GM23338 (cell line): ENCODE results near the gene SELENOK. TPM values are rescaled to one million over a fixed set of nuclear protein-coding genes. Genes with fewer than 3 reads are reported as not detected.

ENCODE experiments used
- EZH2 ChIP-seq: fragments of 200-600 bp; sonication (generic); IDR thresholded peaks from one replicate; pipeline ENCODE4 v1.8.0; 2017; ENCODE audit warnings: antibody characterized with exemption, mild to moderate bottlenecking, low read depth; ENCODE audit not compliant: unreplicated experiment
- NANOG ChIP-seq: IDR thresholded peaks from 2 replicates; pipeline ENCODE4 v1.6.1; 2016; ENCODE audit warnings: antibody characterized with exemption, borderline replicate concordance
- ZNF462 ChIP-seq: fragments of 250-450 bp; sonication (Bioruptor Pico); IDR thresholded peaks from 2 replicates; pipeline ENCODE4 v1.5.0; 2020; ENCODE audit warnings: mild to moderate bottlenecking, moderate library complexity
- polyA plus RNA-seq: library from polyadenylated mRNA; unstranded; fragments of >200 nt; fragmentation: Nextera tagmentation; extraction: Ambion mirVana; gene quantifications from 2 replicates; pipeline ENCODE4 v1.2.1, GENCODE V29; 2016
- total RNA-seq: library from RNA; depleted of rRNA; stranded (reverse); fragments of >200 nt; shearing (Covaris generic); gene quantifications from 2 replicates; pipeline ENCODE4 v1.2.3, GENCODE V29; 2014
- TF ChIP-seq, protein P1 (sequence below): IDR thresholded peaks from one replicate; pipeline ENCODE4 v1.6.1; 2018; ENCODE audit warnings: antibody characterized with exemption; ENCODE audit not compliant: unreplicated experiment

Gene SELENOK
- total and polyA plus RNA-seq, 2 experiments from 2014 or later = 21.4 to 168 TPM

DNA sequence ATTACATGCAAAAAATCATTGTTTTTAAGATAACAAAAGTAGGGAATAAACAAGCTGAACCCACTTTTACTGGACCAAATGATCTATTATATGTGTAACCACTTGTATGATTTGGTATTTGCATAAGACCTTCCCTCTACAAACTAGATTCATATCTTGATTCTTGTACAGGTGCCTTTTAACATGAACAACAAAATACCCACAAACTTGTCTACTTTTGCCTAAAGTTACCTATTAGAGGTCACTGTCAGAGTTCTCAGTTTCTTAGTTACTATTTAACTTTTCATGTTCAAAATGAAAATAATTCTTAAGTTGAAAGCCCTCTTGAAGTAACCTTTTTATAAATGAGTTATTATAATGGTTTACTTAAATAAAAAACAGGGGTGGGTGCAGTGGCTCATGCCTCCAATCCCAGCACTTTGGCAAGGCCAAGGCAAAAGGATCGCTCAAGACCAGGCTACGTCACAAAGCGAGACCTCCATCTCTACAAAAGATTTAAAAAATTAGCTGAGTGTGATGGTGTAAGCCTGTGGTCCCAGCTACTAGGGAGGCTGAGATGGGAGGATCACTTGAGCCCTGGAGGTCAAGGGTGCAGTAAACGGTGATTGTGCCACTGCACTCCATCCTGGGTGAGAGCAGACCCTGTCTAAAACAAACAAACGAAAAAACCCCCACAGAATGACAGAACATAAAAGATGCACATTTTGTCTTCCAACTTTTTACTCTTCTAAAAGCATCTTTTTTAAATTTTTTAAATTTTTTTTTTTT lies 25.7 kb downstream of the SELENOK start (continued):
- TF ChIP-seq ZNF462 (CRISPR knock-in tag) (no peak), NANOG (no peak), EZH2 (no peak)
- TF ChIP-seq, protein P1, sequence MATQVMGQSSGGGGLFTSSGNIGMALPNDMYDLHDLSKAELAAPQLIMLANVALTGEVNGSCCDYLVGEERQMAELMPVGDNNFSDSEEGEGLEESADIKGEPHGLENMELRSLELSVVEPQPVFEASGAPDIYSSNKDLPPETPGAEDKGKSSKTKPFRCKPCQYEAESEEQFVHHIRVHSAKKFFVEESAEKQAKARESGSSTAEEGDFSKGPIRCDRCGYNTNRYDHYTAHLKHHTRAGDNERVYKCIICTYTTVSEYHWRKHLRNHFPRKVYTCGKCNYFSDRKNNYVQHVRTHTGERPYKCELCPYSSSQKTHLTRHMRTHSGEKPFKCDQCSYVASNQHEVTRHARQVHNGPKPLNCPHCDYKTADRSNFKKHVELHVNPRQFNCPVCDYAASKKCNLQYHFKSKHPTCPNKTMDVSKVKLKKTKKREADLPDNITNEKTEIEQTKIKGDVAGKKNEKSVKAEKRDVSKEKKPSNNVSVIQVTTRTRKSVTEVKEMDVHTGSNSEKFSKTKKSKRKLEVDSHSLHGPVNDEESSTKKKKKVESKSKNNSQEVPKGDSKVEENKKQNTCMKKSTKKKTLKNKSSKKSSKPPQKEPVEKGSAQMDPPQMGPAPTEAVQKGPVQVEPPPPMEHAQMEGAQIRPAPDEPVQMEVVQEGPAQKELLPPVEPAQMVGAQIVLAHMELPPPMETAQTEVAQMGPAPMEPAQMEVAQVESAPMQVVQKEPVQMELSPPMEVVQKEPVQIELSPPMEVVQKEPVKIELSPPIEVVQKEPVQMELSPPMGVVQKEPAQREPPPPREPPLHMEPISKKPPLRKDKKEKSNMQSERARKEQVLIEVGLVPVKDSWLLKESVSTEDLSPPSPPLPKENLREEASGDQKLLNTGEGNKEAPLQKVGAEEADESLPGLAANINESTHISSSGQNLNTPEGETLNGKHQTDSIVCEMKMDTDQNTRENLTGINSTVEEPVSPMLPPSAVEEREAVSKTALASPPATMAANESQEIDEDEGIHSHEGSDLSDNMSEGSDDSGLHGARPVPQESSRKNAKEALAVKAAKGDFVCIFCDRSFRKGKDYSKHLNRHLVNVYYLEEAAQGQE = no peak
